Keratinocyte (primary cell): Measurements from ENCODE around the gene ASXL2. TPM values are rescaled to one million over a fixed set of nuclear protein-coding genes. Genes with fewer than 3 reads are reported as not detected.
"Not testable (repeated sequence)": the region's sequence is repeated elsewhere in the genome, so short reads cannot be mapped to it uniquely, and the experiment has no call there.

Source experiments
- DNase-seq: peaks from one replicate; pipeline ENCODE4 v3.0.0-alpha.2; 2011; ENCODE audit warnings: low read depth, missing footprints, low spot score
- FAIRE-seq: peaks from 2 replicates; lab custom pipeline; 2011; peaks lifted over from hg19 to GRCh38; lab: Jason Lieb, UNC
- H2AFZ ChIP-seq: 2 replicates; pipeline ENCODE4 v1.6.0; 2012; ENCODE audit warnings: low read length, control low read depth, inconsistent platforms; ENCODE audit not compliant: control insufficient read depth
- H3K27ac ChIP-seq: 2 replicates; pipeline ENCODE4 v1.5.1; 2011; ENCODE audit warnings: low read length; ENCODE audit not compliant: control insufficient read depth, insufficient read depth
- H3K27me3 ChIP-seq: 3 replicates; pipeline ENCODE4 v1.6.0; 2011; ENCODE audit warnings: low read length; ENCODE audit not compliant: control insufficient read depth, insufficient read depth; ENCODE audit errors: extremely low read depth
- H3K36me3 ChIP-seq, 2 experiments: 2 replicates in 1 of 2; 3 replicates in 1 of 2; pipeline ENCODE4 v1.5.1; 2011; ENCODE audit warnings: low read length in 2 of 2, mild to moderate bottlenecking in 1 of 2; ENCODE audit not compliant: control insufficient read depth in 2 of 2, insufficient read depth in 2 of 2; ENCODE audit errors: extremely low read depth in 1 of 2
- H3K4me1 ChIP-seq: 3 replicates; pipeline ENCODE4 v1.5.1; 2011; ENCODE audit warnings: low read length; ENCODE audit not compliant: control insufficient read depth, insufficient read depth; ENCODE audit errors: extremely low read depth
- H3K4me2 ChIP-seq: 3 replicates; pipeline ENCODE4 v1.6.0; 2011; ENCODE audit warnings: low read depth, low read length; ENCODE audit not compliant: control insufficient read depth, insufficient read depth; ENCODE audit errors: extremely low read depth
- H3K4me3 ChIP-seq, 3 experiments: fragments of 200-600 bp in 1 of 3; sonication (generic) in 1 of 3; 2 replicates in 2 of 3; 3 replicates in 1 of 3; pipeline ENCODE4 v1.5.1; 2011 to 2016; ENCODE audit warnings: low read length in 3 of 3, mild to moderate bottlenecking in 3 of 3, control low read depth in 2 of 3, inconsistent platforms in 1 of 3, low read depth in 1 of 3, mixed read lengths in 1 of 3, mixed run types in 1 of 3, moderate library complexity in 1 of 3; ENCODE audit not compliant: control insufficient read depth in 2 of 3, insufficient read depth in 2 of 3; ENCODE audit errors: extremely low read depth in 1 of 3
- H3K79me2 ChIP-seq: 2 replicates; pipeline ENCODE4 v1.6.0; 2012; ENCODE audit warnings: low read length; ENCODE audit not compliant: control insufficient read depth, insufficient read depth
- H3K9ac ChIP-seq: 3 replicates; pipeline ENCODE4 v1.6.0; 2011; ENCODE audit warnings: low read length; ENCODE audit not compliant: control insufficient read depth, insufficient read depth; ENCODE audit errors: extremely low read depth
- H3K9me1 ChIP-seq: 3 replicates; pipeline ENCODE4 v1.6.0; 2011; ENCODE audit warnings: low read length; ENCODE audit not compliant: control insufficient read depth, insufficient read depth; ENCODE audit errors: extremely low read depth
- H3K9me3 ChIP-seq: 2 replicates; pipeline ENCODE4 v1.5.1; 2012; ENCODE audit warnings: low read depth, low read length; ENCODE audit not compliant: control insufficient read depth
- H4K20me1 ChIP-seq: 3 replicates; pipeline ENCODE4 v1.6.0; 2011; ENCODE audit warnings: low read length; ENCODE audit not compliant: control insufficient read depth, insufficient read depth; ENCODE audit errors: extremely low read depth
- EZH2 ChIP-seq: IDR thresholded peaks from one replicate; pipeline ENCODE4 v1.6.1; 2012; ENCODE audit warnings: inconsistent platforms, mild to moderate bottlenecking, low read length, moderate library complexity
- dilution Hi-C: fragments of 300-500 bp; cut with MboI; formaldehyde crosslinking; loops from one replicate; pipeline ENCODE4 v1.7.0; 2020; ENCODE audit warnings: low sequenced_read_pairs; ENCODE audit not compliant: extremely low pct_ligation_motif_present
- polyA plus RNA-seq, 5 experiments: library from polyadenylated mRNA; depleted of rRNA in 3 of 5; stranded (reverse) in 3 of 5; stranded (forward) in 1 of 5; unstranded in 1 of 5; fragments of >200 nt; gene quantifications; 1 replicate in 1 of 5; 2 replicates in 3 of 5; 3 replicates in 1 of 5; pipeline versions ENCODE4 v1.2.1 to v1.2.3, GENCODE V29; 2011 to 2012; ENCODE audit warnings: missing spikeins in 2 of 5, low read depth in 1 of 5, low replicate concordance in 1 of 5
- TF ChIP-seq, protein P1 (sequence below), 3 experiments: IDR thresholded peaks in 1 of 3; conservative IDR thresholded peaks in 1 of 3; optimal IDR thresholded peaks in 1 of 3; 2 replicates in 2 of 3; 3 replicates in 1 of 3; pipeline versions ENCODE3 to v1.5.1; 2011; ENCODE audit warnings: low read length in 3 of 3, mild to moderate bottlenecking in 3 of 3, moderate library complexity in 2 of 3, control low read depth in 1 of 3, inconsistent platforms in 1 of 3; ENCODE audit not compliant: insufficient read depth in 2 of 3; ENCODE audit errors: extremely low read depth in 1 of 3

ASXL2 gene
- polyA plus RNA-seq, 1 donor (not counting 4 experiments of a cell fraction or from before 2014, with no cell fraction given) = 12.5 TPM

DNA sequence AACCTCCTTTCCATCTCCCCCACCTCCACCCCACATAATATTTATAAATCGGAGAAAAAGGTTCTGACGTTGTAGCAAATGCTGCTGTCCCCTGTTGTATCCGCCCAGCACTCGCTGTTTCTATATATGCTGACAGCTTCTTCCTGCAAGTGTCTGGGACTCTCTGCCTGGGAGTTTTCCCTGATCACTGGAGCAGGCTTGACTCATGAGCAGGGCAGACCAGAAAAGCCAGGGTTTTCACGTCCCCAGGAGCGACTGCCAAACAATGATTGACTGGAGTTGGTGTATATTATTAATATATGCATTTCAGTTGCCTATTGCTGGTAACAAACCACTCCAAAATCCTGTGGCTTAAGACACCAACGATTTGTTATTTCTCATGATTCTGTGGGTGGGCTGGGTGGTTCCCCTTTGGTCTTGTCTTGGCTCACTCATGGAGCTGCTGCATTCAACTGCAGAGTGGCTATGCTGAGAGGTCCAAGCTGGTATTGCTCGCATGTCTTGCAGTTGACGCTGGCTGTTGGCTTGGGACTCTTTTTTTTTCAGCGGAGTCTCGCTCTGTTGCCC, 21.2 kb upstream of the ASXL2 start:
- Histone ChIP-seq H3K79me2 (no peaks in the 10 kb centered on the region), H4K20me1 (no peaks in the 10 kb centered on the region)
- FAIRE-seq = no peak

DNA sequence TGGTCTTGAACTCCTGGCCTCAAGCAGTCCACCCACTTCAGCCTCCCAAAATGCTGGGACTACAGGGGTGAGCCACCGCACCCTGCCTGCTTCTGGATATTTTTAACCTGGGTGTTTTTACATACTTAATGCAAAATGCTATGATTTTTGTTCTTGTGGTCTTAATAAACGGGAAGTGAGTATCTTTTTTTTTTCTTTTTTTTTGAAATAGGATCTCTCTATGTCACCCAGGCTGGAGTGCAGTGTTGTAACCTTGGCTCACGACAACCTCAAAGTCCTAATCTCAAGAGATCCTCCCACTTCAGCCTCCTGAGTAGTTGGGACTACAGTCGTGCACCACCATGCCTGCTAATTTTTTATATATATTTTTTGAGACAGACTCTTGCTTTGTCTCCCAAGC, 19.2 kb upstream of the ASXL2 start:
- FAIRE-seq (no peak), DNase-seq (no peak)
- H3K79me2 ChIP-seq = no peaks in the 10 kb centered on the region
- no peak overlapping the region for H3K4me2 ChIP-seq
- H2AFZ ChIP-seq = no peak overlapping the region
- H4K20me1 ChIP-seq = no peaks in the 10 kb centered on the region
- no peak overlapping the region for H3K27ac ChIP-seq
- no peaks in the 10 kb centered on the region for H3K27me3 ChIP-seq
- dilution Hi-C loops = no loop called here
- TF ChIP-seq, protein P1, sequence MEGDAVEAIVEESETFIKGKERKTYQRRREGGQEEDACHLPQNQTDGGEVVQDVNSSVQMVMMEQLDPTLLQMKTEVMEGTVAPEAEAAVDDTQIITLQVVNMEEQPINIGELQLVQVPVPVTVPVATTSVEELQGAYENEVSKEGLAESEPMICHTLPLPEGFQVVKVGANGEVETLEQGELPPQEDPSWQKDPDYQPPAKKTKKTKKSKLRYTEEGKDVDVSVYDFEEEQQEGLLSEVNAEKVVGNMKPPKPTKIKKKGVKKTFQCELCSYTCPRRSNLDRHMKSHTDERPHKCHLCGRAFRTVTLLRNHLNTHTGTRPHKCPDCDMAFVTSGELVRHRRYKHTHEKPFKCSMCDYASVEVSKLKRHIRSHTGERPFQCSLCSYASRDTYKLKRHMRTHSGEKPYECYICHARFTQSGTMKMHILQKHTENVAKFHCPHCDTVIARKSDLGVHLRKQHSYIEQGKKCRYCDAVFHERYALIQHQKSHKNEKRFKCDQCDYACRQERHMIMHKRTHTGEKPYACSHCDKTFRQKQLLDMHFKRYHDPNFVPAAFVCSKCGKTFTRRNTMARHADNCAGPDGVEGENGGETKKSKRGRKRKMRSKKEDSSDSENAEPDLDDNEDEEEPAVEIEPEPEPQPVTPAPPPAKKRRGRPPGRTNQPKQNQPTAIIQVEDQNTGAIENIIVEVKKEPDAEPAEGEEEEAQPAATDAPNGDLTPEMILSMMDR (optimal IDR thresholded peaks at IDR 0.05 in 1 of 3, IDR thresholded peaks at IDR 0.05 in 1 of 3, conservative IDR thresholded peaks at IDR 0.05 in 1 of 3; ENCODE audit: extremely low read depth in 1 of 3, insufficient read depth in 2 of 3, low read length in 3 of 3) = no peak
- TF ChIP-seq EZH2 = no peak
- H3K9me1 ChIP-seq = no peaks in the 10 kb centered on the region
- H3K9me3 ChIP-seq = no peaks in the 10 kb centered on the region
- H3K9ac ChIP-seq = no peak overlapping the region
- no peaks in the 10 kb centered on the region for H3K36me3 ChIP-seq
- no peaks in the 10 kb centered on the region for H3K4me1 ChIP-seq
- no peak overlapping the region for H3K4me3 ChIP-seq

More for the DNA sequence above, 21.2 kb upstream of the ASXL2 start:
- Histone ChIP-seq H3K9me1 (no peaks in the 10 kb centered on the region), H3K9me3 (no peaks in the 10 kb centered on the region), H2AFZ (no peak overlapping the region), H3K27me3 (no peaks in the 10 kb centered on the region), H3K36me3 (no peaks in the 10 kb centered on the region), H3K4me2 (no peak overlapping the region), H3K4me3 (no peak overlapping the region), H3K4me1 (no peaks in the 10 kb centered on the region), H3K9ac (no peak overlapping the region), H3K27ac (no peak overlapping the region)
- DNase-seq = no peak
- no peak for TF ChIP-seq EZH2
- TF ChIP-seq, protein P1 (optimal IDR thresholded peaks at IDR 0.05 in 1 of 3, IDR thresholded peaks at IDR 0.05 in 1 of 3, conservative IDR thresholded peaks at IDR 0.05 in 1 of 3; ENCODE audit: extremely low read depth in 1 of 3, insufficient read depth in 2 of 3, low read length in 3 of 3) = no peak
- dilution Hi-C loops = no loop called here

DNA sequence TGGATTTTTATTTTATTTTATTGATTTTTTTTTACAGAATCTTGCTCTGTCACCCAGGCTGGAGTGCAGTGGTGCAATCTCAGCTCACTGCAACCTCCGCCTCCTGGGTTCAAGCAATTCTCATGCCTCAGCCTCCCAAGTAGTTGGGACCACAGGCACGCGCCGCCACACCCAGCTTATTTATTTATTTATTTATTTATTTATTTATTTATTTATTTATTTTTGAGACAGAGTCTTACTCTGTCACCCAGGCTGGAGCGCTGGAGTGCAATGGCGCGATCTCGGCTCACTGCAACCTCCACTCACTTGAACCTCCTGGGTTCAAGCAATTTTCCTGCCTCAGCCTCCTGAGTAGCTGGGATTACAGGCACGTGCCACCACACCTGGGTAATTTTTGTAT, 18.0 kb upstream of the ASXL2 start:
- H3K4me3 ChIP-seq, dilution Hi-C loops, H3K9me1 ChIP-seq, H3K4me1 ChIP-seq, H3K36me3 ChIP-seq, H4K20me1 ChIP-seq, H3K79me2 ChIP-seq, H3K9me3 ChIP-seq, DNase-seq, H3K9ac ChIP-seq, H3K4me2 ChIP-seq, H3K27me3 ChIP-seq, FAIRE-seq, H3K27ac ChIP-seq, H2AFZ ChIP-seq: not testable (repeated sequence)
